OCI-LY1 (cell line): Measurements from ENCODE around the gene MYEF2.

Source experiments
- CTCF ChIP-seq: fragments of 200-600 bp; sonication (generic), shearing (Covaris generic); IDR thresholded peaks from 2 replicates; pipeline ENCODE4 v1.5.1; 2017; ENCODE audit warnings: mild to moderate bottlenecking, antibody characterized with exemption, low read length, moderate library complexity, mixed read lengths
- EZH2 ChIP-seq: fragments of 200-600 bp; sonication (generic), shearing (Covaris generic); IDR thresholded peaks from 2 replicates; pipeline ENCODE4 v1.8.0; 2017; ENCODE audit warnings: borderline replicate concordance, mixed run types, mild to moderate bottlenecking, antibody characterized with exemption, low read length, moderate library complexity, mixed read lengths

GRCh38 chr15:48221261-48221660 is 43.2 kb upstream of the MYEF2 start:
- TF ChIP-seq CTCF = no peak
- no peak for TF ChIP-seq EZH2
